CD4-positive, alpha-beta T cell treated with Interleukin-17A for 4 hours (primary cell): ENCODE data around the gene CAST.
A peak's percentile ranks its signal among the peaks of the same experiment; 100 is the strongest.
"Not testable (repeated sequence)": the region's sequence is repeated elsewhere in the genome, so short reads cannot be mapped to it uniquely, and the experiment has no call there.

Experiments
- DNase-seq: peaks from one replicate; pipeline ENCODE4 v3.0.0-alpha.2; 2020; ENCODE audit warnings: mixed read lengths

Gene CAST

GRCh38 chr5:96661855-96662724, at the start of gene CAST:
TSS of gene CAST (plus strand) at chr5:96662376. CDS start at chr5:96662423, 47 bp downstream.
- peak; percentile 80 for DNase-seq

- DNase-seq = peak; percentile 62
Measured at GRCh38 chr5:96614110-96614691, 48.0 kb upstream of the CAST start.

GRCh38 chr5:96615223-96615622, 47.0 kb upstream of the CAST start:
- no peak for DNase-seq

- no peak for DNase-seq
Measured at GRCh38 chr5:96616801-96617200, 45.4 kb upstream of the CAST start.

GRCh38 chr5:96618311-96619016, 43.7 kb upstream of the CAST start:
- not testable (repeated sequence) for DNase-seq

GRCh38 chr5:96619946-96620345, 42.2 kb upstream of the CAST start:
- DNase-seq = no peak

- no peak for DNase-seq
Measured at GRCh38 chr5:96624596-96624995, 37.6 kb upstream of the CAST start.

- DNase-seq = no peak
Measured at GRCh38 chr5:96625365-96625764, 36.8 kb upstream of the CAST start.

- no peak for DNase-seq
Measured at GRCh38 chr5:96626956-96627355, 35.2 kb upstream of the CAST start.

GRCh38 chr5:96627792-96628398, 34.3 kb upstream of the CAST start:
- no peak for DNase-seq

- no peak for DNase-seq
Measured at GRCh38 chr5:96628406-96628805, 33.8 kb upstream of the CAST start.

GRCh38 chr5:96629774-96630173, 32.4 kb upstream of the CAST start:
- DNase-seq = no peak

GRCh38 chr5:96633820-96634219, 28.4 kb upstream of the CAST start:
- no peak for DNase-seq

GRCh38 chr5:96634881-96635280, 27.3 kb upstream of the CAST start:
- DNase-seq = no peak

- DNase-seq = no peak
Measured at GRCh38 chr5:96636046-96636445, 26.1 kb upstream of the CAST start.

GRCh38 chr5:96636594-96636993, 25.6 kb upstream of the CAST start:
- DNase-seq = no peak

GRCh38 chr5:96637196-96637595, 25.0 kb upstream of the CAST start:
- DNase-seq = no peak

- no peak for DNase-seq
Measured at GRCh38 chr5:96638561-96638960, 23.6 kb upstream of the CAST start.

GRCh38 chr5:96640696-96641095, 21.5 kb upstream of the CAST start:
- DNase-seq = no peak

- no peak for DNase-seq
Measured at GRCh38 chr5:96641368-96642280, 20.6 kb upstream of the CAST start.

- no peak for DNase-seq
Measured at GRCh38 chr5:96642281-96642640, 19.9 kb upstream of the CAST start.

GRCh38 chr5:96645091-96645490, 17.1 kb upstream of the CAST start:
- no peak for DNase-seq
